ENCODE measurements around the gene CDHR3. TPM values are rescaled to one million over a fixed set of nuclear protein-coding genes. Genes with fewer than 3 reads are reported as not detected.

The CDHR3 gene
- total RNA-seq, 2 experiments from 2014 or later = 0.42 to 2.8 TPM

GRCh38 chr7:106070201-106070551 is 107.1 kb downstream of the CDHR3 start:
- peaks cover 98% of the 10 kb centered on the region for H3K4me1 ChIP-seq (ENCODE audit: insufficient read depth, low read length, poor library complexity, severe bottlenecking)
- H2AFZ ChIP-seq (ENCODE audit: low read length) = no peak overlapping the region
- H3K4me3 ChIP-seq (ENCODE audit: low read depth, low read length, poor library complexity, severe bottlenecking) = peak overlapping the region; percentile 70
- BruUV-seq (replicated peaks) = no TSS peak
- H3K9me3 ChIP-seq (ENCODE audit: low read length) = no peaks in the 10 kb centered on the region
- DNase-seq (ENCODE audit: low spot score) = no peak
- H3K9me2 ChIP-seq (ENCODE audit: insufficient read depth, low read length) = no peaks in the 10 kb centered on the region
- no peaks in the 10 kb centered on the region for H3K36me3 ChIP-seq (ENCODE audit: insufficient read depth, low read length)
- intact Hi-C loops (cut with micrococcal nuclease; ENCODE audit: unreplicated experiment) = loop anchor here (5.0 kb wide), 2 partner anchors 1022 to 1058 kb away; partner anchors contain the start of gene KMT2E
- ChIA-PET CTCF (ENCODE audit: unreplicated experiment) (interaction anchor here (1.2 to 5.9 kb wide), 2 partner anchors 11 to 82 kb away, joined by 5 to 52 read pairs; no protein-coding TSS in a partner anchor), POLR2A (interaction anchor here (1.2 to 12.8 kb wide), 9 partner anchors 10 to 1060 kb away, joined by 4 to 308 read pairs (median 107); partner anchors contain the start of gene SYPL1)
- TF ChIP-seq EZH2phosphoT487 (IDR thresholded peaks at IDR 0.05; ENCODE audit: borderline replicate concordance, low read depth, low read length) (no peak), CTCF (conservative IDR thresholded peaks at IDR 0.05; ENCODE audit: low read length) (no peak)
- peaks cover 12% of the 10 kb centered on the region; the same call in 1 of the 2 replicates for H3K79me2 ChIP-seq (ENCODE audit: insufficient read depth, low read depth, low read length)
- H3K27ac ChIP-seq (ENCODE audit: low read depth, low read length, poor library complexity, severe bottlenecking) = peak overlapping the region; percentile 96
- H4K20me1 ChIP-seq (ENCODE audit: insufficient read depth, low read length) = no peaks in the 10 kb centered on the region
- peak overlapping the region; percentile 98 for H3K4me2 ChIP-seq (ENCODE audit: low read length)

- BruUV-seq (replicated peaks) = TSS peak; percentile 93
- H3K4me2 ChIP-seq (ENCODE audit: low read length) = peak overlapping the region; percentile 98
Measured at GRCh38 chr7:106070567-106071254, 107.6 kb downstream of the CDHR3 start.

More at GRCh38 chr7:106070567-106071254, 107.6 kb downstream of the CDHR3 start:
- H3K9me2 ChIP-seq (ENCODE audit: insufficient read depth, low read length) = no peaks in the 10 kb centered on the region
- CTCF ChIA-PET (ENCODE audit: unreplicated experiment) = interaction anchor here (0.6 to 5.9 kb wide), 3 partner anchors 11 to 85 kb away, joined by 3 to 52 read pairs (median 5); no protein-coding TSS in a partner anchor
- no peak for TF ChIP-seq CTCF (conservative IDR thresholded peaks at IDR 0.05; ENCODE audit: low read length)
- no peak for TF ChIP-seq EZH2phosphoT487 (IDR thresholded peaks at IDR 0.05; ENCODE audit: borderline replicate concordance, low read depth, low read length)
- H4K20me1 ChIP-seq (ENCODE audit: insufficient read depth, low read length) = no peaks in the 10 kb centered on the region
- peaks cover 98% of the 10 kb centered on the region for H3K4me1 ChIP-seq (ENCODE audit: insufficient read depth, low read length, poor library complexity, severe bottlenecking)
- POLR2A ChIA-PET = interaction anchor here (0.7 to 12.8 kb wide), 17 partner anchors 10 to 1061 kb away, joined by 3 to 308 read pairs (median 5); partner anchors contain the start of gene SYPL1
- H3K36me3 ChIP-seq (ENCODE audit: insufficient read depth, low read length) = no peaks in the 10 kb centered on the region
- DNase-seq (ENCODE audit: low spot score) = no peak
- peaks cover 12% of the 10 kb centered on the region; the same call in 1 of the 2 replicates for H3K79me2 ChIP-seq (ENCODE audit: insufficient read depth, low read depth, low read length)
- H3K9me3 ChIP-seq (ENCODE audit: low read length) = no peaks in the 10 kb centered on the region
- intact Hi-C loops (cut with micrococcal nuclease; ENCODE audit: unreplicated experiment) = loop anchor here (1.0 to 5.0 kb wide), 4 partner anchors 12 to 1058 kb away; partner anchors contain the start of gene KMT2E
- peak overlapping the region; percentile 96 for H3K27ac ChIP-seq (ENCODE audit: low read depth, low read length, poor library complexity, severe bottlenecking)
- peak overlapping the region; percentile 70 for H3K4me3 ChIP-seq (ENCODE audit: low read depth, low read length, poor library complexity, severe bottlenecking)
- no peak overlapping the region for H2AFZ ChIP-seq (ENCODE audit: low read length)

Data from OCI-LY7 (cell line).